Peyer's patch (tissue), 4 donors: ENCODE measurements around the gene UNC93B1.

Experiments
- CTCF ChIP-seq, 6 experiments: fragments of 450-650 bp in 4 of 6; fragments of 200-600 bp in 2 of 6; sonication (generic) in 1 of 6; IDR thresholded peaks; one replicate each; pipeline ENCODE4 v1.5.1; 2017 to 2019; ENCODE audit warnings: antibody characterized with exemption in 6 of 6, mild to moderate bottlenecking in 3 of 6, moderate library complexity in 1 of 6
- POLR2A ChIP-seq, 2 donors: fragments of 450-650 bp; IDR thresholded peaks; one replicate each; pipeline ENCODE4 v1.5.1; 2017; ENCODE audit warnings: antibody characterized with exemption in 2 of 2, mild to moderate bottlenecking in 2 of 2, moderate library complexity in 2 of 2

GRCh38 chr11:68050371-68050841 lies 46.5 kb upstream of the UNC93B1 start:
- TF ChIP-seq CTCF (IDR thresholded peaks at IDR 0.05) (no peak), POLR2A (IDR thresholded peaks at IDR 0.05) (no peak)
